ENCODE data around the gene NEK3. TPM values are rescaled to one million over a fixed set of nuclear protein-coding genes. Genes with fewer than 3 reads are reported as not detected.

The NEK3 gene, protein sequence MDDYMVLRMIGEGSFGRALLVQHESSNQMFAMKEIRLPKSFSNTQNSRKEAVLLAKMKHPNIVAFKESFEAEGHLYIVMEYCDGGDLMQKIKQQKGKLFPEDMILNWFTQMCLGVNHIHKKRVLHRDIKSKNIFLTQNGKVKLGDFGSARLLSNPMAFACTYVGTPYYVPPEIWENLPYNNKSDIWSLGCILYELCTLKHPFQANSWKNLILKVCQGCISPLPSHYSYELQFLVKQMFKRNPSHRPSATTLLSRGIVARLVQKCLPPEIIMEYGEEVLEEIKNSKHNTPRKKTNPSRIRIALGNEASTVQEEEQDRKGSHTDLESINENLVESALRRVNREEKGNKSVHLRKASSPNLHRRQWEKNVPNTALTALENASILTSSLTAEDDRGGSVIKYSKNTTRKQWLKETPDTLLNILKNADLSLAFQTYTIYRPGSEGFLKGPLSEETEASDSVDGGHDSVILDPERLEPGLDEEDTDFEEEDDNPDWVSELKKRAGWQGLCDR
- total RNA-seq: 3.6 and 5.1 TPM in 2 replicates

GRCh38 chr13:52159159-52159982, at the start of gene NEK3:
TSS of gene NEK3 (minus strand) at chr13:52159597. CDS start at chr13:52156191, 3,406 bp downstream.

GRCh38 chr13:52128714-52129700, 30.4 kb downstream of the NEK3 start, which contains the start of gene NEK5:
TSS of gene NEK5 (minus strand) at chr13:52129073. CDS start at chr13:52127482, 1,591 bp downstream.

Other genes starting within 250 kb of the NEK3 start
- gene ATP7B, start 148.1 kb downstream of the NEK3 start, total RNA-seq: 3.1 and 7.0 TPM in 2 replicates
- 11.5 and 15.7 TPM in 2 replicates for gene ALG11, start 147.2 kb downstream of the NEK3 start, total RNA-seq
- 10.2 and 10.8 TPM in 2 replicates for gene UTP14C, start 134.9 kb downstream of the NEK3 start, total RNA-seq
- 0.24 and 0.43 TPM in 2 replicates for gene NEK5, start 30.5 kb downstream of the NEK3 start, total RNA-seq
- gene THSD1, start 246.6 kb upstream of the NEK3 start, total RNA-seq: 17.8 and 18.5 TPM in 2 replicates